Measurements from ENCODE around the gene THOC6.

The THOC6 gene

DNA sequence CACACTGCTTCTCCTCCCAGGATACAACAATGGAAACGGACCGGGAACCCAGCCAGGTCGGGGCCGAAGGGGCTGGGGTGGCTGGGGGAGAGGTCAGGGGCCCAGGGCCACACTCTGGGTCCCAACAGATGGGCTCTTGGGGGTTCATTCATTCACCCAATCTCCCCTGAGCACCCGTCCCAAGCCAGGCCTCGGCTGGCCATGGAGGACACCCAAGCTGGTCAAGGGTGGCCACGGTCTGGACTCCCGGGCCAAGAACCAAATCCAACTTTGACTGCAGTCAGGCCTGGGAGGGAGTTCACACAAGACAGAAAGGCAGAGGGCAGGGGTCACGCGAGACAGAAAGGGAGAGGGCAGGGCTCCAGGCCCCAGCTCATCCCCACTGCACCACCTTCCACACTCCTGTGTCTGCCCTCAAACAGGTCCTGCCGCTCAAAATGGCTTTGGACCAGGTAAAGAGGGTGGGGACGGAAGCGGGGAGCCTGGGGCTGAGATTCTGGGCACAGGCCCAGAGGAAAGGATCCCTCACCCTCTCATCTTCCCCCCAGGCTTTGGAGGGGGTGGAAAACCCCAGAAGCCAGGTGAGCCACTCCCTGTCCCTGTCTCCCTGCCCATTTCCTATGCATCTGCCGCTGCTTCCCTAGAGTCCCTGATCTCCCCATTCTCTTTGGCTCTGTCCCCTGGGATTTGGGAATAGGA is 31.3 kb upstream of the THOC6 start:
- DNase-seq: no peak

DNA sequence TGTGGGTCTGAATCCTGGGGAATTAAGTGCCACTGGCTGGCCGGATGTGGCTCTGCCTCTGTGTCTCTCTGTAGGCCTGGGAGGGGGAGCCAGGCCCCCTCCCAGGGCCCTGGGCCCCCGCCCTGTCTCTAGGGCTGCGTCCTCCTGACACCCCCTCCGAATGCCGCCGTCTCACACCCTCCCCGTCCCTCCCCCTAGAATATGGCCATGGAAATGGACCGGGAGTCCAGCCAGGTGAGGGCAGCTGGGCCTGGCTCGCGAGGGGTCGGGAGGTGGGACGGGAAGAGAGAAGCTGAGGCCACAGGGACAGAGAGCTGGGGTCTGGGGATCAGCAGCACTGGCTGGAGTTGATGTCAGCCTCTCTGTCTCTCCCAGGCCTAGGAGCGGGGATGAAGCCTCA is 27.5 kb upstream of the THOC6 start:
- DNase-seq: no peak

DNA sequence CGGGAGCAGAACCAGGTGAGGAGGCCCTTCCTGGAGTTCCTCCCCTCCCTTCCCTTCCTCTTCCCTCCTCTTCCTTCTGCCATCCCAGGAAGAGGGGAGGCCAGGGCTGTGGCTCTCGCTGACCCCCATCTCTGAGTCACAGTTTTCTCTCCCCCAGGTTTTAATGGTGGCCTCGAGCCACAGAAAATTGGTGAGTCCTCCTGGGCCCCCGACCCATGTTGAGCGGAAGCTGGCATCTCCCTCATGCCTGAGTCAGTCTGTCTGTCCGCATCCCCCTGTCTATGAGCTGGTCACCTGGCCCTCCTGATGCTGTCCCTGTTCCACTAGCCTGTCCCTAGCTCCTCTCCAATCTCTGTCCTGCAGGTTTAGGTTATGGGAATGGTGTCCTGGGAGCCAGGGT is 23.9 kb upstream of the THOC6 start:
- no peak for DNase-seq

DNA sequence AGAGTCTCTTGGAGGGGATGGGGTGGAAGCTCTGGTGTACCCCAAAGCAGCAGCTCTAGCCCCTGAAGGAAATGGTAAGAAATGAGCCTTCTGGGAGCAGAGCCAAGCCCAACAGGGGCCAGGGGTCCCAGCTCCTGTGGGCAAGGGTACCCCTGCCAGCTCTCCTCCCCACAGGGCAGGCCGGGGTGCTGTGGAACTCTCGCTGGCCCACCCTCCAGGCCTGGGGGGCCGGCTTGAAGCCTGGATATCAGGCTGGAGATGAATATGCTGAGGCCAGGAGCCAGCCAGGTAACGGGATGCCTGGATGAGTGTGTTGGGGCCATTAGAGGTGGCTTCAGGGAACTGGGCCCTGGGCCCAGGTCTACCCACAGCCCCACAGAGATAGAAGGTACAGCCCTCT is 23.3 kb upstream of the THOC6 start:
- DNase-seq: no peak

DNA sequence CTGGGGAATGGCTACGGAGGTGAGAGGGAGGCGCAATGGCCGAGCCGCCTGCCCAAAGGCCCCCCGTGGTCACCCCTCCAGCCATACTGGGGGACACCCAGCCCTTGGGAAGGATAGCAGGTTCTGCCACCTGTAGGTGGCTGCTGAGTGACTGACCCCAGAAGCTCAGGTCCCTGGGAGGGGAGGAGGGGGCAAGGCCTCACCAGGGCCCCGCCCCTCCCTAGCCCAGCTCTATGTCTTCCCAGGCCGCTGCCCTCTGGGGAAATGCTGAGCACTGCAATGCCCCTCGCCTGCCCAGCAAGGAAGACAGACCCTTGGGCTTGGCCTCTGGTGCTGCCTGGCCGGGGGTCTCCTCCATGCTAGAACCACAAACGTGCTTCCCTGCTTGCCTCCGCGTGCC is 22.5 kb upstream of the THOC6 start:
- DNase-seq: no peak

DNA sequence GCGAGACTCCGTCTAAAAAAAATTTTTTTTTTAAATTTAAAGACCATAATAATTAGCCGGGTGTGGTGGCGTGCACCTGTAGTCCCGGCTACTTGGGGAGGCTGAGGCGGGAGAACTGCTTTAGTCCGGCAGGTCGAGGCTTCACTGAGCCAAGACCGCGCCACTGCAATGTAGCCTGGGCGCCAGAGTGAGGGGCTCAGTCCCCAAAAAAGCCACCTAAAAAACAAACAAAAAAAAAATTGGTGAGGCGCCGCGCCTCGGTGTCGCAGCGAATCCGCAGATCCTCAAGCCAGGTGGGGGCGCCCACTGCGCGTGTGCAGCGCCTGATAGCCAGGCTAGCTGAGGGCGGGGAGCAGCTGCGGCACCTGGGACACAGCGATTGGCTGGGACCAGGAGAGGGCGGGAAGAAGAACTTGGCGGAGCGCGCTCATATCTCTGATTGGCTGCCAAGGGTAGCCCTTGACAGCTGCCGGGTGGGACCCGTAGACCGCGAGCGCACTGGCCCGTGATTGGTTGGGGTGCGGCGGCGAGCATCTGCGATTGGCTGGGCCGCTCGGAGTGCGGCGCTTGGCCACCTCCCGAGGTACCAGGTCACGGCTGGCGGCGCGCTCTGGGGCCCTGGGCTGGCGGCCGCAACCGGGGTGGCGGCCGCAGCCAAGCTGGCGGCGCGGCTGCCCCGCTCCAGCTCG is 20.1 kb upstream of the THOC6 start:
- peak; percentile 96 for DNase-seq

DNA sequence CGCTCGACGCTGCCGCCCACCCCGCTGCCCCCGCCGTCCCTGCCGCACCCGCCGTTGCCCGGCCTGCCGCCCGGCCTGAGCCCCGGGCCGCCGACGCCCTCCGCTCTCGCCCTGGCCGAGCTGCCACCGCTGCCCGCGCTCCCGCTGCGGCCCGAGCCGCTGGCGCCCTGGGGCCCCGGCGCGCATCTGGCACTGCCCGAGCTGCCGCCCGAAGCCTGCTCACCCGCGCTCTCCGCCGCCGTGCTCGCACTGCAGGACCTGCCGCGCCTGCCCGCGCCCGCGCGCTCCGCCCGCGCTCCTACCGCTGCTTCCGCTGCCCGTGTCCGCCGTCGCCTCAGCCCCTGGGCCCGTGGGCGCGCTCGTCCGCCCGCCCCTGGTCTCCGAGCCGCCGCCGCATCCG is 19.5 kb upstream of the THOC6 start:
- DNase-seq: no peak

DNA sequence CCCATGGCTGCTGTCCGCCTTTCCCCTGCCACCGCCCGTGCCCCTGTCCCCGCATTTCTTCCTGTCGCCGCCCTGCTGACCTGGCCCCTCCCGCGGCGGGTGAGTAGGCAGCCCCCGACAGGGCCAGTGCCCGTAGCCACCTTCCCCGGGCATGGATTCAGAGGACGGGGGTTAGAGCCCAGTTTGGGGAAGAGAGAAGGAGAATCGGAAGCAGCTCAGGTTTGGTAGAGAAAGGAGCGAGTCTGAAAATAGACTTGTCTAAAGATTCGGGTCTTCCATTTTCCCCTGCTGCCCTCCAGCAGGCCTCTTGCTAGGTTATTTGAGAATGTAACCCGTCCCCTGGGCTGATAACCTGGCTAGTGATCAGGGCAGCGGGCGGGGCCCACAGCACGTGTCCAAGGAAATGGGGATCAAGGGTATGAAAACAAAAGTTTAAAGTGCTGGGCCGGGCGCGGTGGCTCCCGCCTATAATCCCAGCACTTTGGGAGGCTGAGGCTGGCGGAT is 19.0 kb upstream of the THOC6 start:
- no peak for DNase-seq

DNA sequence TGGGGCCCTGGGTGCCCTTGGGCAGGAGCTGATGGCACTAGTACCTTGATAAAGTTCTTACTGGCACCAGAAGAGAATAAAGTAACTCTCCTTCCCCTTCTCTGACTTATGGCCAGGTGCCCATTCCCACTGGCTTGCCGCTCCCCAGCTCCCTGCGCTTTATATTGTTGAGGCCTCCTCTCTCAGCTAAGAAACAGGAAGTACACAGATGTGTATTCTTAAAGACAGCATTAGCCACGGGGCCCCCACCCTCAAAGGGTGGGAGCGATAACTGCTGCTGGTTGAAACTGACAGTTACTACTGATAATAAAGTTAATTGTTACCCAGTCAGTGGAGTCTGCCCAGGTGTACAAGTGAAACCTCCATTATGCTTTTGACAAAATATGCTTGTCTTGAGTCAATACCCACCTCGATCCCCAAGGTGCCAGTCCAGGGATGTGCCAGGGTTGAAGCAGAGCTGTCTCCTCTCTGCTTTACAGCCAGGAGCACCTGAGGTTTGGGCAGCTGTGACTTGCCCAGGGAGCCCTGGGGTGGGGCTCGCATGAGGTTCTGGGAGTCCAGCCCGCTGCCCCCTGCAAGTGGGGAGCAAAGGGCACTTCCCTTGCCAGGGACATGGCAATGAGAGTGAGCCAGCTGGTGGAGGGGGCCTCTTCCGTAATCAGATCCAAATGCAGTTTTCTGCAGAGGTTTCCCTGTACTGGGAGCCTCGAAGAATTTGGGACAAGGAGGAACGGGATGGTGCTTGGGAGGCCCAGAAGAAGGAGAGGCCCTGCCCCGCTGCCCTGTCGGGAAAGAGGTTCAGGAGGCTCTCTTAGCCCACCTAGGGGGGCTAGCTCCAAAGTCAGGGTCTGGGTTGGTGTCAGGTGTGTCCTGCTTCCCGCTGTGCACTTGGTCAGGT is 16.5 kb upstream of the THOC6 start:
- DNase-seq: no peak

DNA sequence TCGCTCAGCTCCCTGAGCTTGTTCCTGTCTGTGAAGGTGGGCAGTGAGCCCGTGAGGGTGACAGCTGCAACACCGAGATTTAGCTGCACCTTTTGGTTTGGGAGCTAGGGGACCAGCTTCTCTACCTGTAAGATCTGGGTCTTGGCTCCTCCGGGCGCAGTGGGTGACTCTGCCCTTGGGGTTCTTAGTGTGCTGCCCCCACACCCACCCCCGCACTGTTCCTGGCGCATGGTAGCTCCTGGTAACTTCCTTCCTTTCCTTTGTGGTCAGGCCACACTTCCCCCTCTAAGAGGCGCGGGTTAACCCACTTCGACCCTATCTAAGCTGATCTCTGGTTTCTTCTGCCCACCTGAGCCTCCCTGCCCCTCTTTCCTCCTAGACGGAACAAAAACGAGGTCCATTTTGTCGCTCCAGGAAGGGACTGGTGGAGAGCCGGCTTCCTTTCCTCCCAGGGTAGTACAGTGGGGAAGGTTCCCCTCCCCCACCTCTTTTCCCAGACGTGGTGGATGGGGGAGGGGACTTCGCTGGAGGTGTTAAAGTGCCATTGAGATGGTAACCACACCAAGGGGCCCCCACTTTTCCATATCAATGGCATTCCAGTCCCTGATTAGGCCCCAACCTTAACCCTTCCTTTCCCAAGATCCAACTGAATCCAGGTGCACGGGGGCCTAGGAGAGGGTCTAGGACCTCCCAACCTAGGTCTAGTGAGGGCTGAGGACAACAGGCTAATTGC is 15.7 kb upstream of the THOC6 start:
- DNase-seq: no peak

DNA sequence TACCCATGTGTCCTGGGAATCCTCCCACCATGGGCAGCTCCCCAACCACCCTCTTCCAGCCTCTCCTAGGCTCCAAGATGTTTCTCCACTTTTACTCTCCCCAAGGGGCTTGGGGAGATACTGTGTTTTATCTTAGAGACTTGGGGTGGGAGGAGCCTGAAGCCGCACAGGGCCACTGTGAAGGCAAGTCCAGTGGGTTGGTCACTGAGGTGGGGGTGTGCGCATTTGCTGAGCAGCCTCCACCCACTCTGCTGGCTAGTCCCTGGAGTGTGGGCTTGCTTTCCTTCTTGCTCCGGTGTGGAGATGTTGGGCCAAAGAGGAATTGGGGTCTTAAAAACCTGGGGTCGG is 15.2 kb upstream of the THOC6 start:
- DNase-seq: no peak

DNA sequence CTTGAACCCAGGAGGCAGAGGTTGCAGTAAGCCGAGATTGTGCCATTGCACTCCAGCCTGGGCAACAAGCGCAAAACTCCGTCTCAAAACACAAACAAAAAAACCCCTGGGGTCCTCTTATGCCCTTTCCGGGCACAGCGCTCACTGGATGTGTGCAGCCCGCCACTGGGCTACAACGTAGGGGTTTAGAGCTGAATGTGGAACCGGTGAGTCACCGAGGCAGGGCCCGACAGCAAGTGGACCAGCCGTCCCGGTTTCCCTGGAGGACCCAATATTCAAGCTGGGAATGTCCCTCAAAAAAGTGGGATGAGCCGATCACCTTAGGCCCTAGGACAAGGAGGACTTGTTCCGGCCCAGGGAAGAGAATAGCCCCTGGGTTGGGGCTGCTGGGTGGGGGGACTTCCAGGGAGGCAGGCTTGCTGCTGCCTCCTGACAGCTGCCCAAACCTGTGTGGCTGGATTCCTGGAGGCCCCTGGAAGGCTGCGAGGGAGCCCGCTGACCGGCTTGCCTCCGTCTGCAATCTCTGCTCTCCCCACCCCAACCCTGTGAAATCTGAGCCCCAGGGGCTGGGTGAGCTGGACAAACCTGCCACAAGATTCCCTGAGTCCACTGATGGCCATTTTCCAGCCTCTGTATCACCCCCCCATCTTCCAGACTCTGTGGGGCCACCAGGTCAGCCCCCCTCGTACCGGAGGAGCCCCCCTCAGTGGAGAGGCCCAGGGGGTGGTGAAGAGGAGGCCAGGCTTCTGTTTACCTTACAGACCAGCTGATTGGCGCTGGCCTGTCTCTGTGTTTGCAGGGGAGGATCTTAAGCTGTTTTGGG is 14.1 kb upstream of the THOC6 start:
- no peak for DNase-seq

DNA sequence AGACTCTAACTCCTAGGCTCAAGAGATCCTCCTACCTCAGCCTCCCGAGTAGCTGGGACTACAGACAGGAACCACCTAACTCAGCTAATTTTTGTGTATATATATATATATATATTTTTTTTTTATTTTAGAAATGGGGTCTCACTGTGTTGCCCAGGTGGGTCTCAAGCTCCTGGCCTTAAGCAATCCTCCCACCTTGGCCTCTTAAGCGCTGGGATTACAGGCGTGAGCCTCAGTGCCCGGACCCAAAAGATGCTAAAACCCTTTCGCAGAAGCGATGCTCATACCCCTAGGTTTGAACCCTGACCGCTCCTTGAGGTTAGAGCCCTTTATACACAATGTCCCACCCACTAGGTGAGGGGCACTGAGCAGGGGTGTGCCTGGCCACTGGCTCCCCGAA is 13.3 kb upstream of the THOC6 start:
- no peak for DNase-seq

DNA sequence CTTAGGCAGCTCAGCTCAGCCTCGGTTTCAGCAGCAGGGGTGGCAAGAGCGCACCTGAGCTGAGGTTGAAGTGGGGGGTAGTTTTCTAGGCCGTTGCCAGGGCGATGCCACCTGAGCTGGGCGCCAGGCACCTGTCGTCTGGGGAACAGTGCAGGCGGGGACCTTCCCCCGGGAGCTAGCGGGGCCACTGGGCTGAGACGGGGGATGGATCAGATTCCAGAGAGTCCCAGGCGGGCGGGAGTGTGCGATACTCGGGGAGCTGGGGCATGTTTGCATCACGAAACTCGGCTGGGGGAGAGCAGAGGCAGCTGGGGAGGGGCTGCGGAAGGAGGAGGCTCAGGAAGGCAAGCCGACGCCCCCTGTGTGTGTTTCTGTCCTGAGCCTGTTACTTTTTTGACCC is 11.6 kb upstream of the THOC6 start:
- no peak for DNase-seq

DNA sequence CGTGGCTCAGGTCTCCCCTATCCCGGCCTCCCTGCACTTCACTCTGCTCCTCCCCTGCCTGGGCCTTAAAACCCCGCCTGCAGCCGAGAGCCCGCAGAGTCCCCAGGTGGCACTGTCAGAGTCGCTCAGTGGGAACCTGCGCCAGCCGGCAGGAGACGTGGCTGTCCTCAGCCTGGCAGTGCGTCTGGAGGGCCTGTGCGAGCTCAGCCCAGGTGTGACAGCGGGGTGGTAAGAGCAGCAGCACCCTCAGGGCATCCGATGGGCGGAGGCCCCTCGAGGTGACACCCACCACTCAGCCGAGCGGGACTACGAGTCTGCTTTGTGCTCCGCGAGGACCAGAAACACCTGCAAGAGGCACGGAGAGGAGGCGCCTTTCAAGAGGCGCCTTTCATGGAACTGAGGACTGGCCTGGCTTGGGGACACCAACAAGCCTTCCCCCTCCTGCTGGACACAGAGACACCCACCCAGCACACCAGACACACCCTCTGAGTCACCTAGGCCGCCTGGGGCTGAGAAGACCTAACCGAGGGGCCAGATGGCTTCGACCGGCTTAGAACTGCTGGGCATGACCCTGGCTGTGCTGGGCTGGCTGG is 10.9 kb upstream of the THOC6 start, which contains the start of gene CLDN9:
Gene CLDN9, plus strand, starts transcription at position 96 of the 593 bp plus-strand sequence. Its CDS starts 440 bp downstream, at position 536.
- DNase-seq: no peak

DNA sequence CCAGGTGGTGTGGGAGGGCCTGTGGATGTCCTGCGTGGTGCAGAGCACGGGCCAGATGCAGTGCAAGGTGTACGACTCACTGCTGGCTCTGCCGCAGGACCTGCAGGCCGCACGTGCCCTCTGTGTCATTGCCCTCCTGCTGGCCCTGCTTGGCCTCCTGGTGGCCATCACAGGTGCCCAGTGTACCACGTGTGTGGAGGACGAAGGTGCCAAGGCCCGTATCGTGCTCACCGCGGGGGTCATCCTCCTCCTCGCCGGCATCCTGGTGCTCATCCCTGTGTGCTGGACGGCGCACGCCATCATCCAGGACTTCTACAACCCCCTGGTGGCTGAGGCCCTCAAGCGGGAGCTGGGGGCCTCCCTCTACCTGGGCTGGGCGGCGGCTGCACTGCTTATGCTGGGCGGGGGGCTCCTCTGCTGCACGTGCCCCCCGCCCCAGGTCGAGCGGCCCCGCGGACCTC is 10.3 kb upstream of the THOC6 start:
- DNase-seq: no peak

DNA sequence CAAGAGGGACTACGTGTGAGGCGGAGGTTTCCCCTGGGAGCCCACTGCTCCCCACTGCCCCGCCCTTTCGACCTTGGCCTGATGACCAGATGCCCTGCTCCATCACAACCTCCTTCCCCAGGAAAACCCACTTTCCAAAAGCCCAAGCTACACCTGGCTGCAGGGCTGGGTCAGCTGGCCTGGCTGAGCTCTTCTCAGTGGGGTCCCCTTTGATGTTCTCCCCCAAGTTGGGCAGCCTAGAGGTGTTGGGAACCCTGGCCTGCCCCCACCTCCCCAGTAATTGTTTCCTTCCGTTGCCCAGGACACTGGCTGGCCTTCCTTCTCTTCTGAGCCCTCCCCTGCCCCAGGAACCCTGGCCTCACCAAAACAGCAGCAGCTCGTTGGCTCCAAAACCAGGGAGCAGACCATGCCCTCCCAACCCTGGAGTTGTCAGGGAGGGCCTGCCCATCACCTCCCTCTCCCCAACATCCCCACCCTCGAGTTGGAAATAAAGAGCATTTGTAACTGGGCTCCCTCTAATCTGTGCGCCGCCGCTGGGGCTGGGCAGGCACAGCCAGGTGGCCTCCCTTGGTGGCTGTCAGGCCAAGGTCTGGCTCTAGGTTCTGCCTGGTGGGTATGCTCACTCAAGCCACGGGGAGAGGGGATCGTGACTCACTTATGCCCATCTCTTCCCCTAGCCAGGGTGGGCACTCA is 9.7 kb upstream of the THOC6 start:
- no peak for DNase-seq

DNA sequence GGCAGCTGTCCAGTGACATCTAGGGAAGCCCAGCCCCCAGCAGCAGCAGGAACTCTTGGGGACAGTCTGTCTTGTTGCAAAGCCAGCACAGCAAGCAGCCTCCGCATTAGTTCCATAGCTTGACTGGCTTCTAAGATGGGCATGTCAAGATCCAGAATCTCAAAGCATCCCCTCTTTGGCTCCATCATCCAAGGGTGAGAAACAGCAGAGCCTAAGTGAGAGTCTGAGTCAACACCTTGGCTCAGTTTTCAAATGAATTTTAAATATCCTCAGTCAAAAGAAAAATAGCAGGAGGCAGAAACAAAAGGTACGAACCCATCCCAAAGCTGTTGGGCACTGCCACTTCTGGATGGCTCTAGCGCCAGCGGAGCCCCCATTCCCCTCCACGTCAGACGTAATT is 8.9 kb upstream of the THOC6 start:
- DNase-seq: no peak

DNA sequence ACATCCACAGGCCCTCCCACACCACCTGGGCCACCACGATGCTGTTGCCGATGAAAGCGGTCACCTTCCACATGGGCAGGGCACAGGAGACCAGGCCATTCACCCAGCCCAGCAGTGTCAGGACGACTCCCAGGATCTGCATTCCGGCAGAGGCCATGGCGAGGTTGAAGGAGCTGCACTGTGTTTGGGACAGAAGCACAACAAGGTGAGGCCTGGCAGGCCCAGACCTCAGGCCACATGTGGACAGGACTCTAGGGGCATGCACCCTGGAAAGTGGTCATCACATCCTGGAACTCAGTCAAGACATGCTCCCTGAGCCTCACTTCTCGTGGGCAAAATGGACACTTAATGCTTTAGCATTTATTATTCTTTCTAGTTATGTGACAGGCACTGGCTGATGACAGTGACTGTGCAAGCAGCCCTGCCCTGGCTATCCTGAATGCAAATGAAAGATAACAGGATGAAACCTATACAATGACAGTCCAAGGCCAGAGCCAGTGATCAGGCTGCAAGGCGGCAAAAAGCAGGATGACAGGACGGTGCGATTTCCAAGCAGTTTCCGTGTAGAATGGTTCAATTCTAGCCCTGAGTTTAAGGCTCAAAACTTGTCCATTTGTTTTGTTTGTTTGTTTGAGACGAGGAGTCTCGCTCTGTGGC is 7.8 kb upstream of the THOC6 start:
- no peak for DNase-seq

DNA sequence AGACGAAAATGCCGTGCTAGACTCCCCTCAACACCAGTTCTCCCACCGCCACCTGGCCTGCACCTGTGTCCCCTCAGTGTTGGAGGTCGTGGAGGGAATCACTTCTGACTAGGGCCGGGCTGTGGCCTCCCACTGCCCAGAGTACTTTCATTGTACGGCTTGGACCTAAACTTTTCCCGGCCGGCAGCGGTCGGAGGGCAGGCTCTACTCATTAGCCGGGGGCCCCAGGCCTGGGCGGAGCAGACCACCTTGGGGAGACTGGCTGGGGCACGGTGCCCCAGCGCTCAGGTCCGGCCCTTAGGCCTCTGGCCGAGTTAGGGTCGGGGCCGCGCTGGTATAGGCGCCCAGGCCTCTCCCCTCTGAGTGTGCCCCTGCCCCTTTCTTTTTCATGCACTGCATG is 6.5 kb upstream of the THOC6 start:
- no peak for DNase-seq

Data from stimulated activated CD4-positive, alpha-beta T cell treated with anti-CD3 and anti-CD28 coated beads, Interleukin-2, amount 100 ng/mL, for 24 hours (primary cell).